NCI-H2196 treated with DMSO at 0.1 percent for 48 hours (cell line): ENCODE results near the gene DPP6.
"Not testable (repeated sequence)": the region's sequence is repeated elsewhere in the genome, so short reads cannot be mapped to it uniquely, and the experiment has no call there.

Experiments
- DNase-seq: peaks from one replicate; lab custom pipeline; 2025; ENCODE audit not compliant: unreplicated experiment; lab: John Stamatoyannopoulos, UW

DPP6 gene

DNA sequence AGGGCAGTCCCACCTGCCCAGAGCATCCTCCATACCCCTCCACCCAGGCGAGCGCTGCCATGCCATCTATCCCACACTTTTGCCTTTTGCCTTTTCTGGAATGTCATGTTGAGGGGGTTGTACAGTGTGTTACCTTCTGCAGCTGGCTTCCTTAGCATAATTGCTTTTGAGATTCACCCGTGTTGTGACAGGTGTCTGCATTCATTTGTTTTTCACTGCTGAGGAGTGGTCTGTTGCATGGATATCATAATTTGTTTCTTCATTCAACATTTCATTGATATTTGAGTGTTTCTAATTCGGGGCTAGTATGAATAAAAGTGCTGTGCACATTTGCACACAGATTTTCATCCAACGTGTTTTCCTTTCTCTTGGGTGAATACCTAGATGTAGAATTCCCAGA, 596.8 kb downstream of the DPP6 start:
- no peak for DNase-seq

DNA sequence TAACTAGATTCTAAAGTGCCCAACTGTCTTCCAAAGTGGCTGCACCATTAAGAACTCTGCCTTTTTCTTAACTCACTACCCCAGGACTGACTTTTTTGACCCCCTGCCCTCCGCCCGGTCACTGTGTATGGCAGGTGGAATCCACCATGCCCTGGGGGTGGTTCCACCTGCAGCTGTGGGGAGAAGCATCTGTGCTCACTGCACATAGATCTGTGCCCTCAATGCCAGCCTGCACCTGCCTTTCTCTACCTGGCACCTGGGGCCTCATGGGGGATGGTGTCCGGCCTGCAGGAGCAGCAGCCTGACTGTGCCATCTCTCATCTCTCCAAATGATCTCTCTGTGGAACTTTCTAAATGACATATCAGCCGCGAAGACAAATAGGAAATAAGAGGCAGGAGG, 597.2 kb downstream of the DPP6 start:
- no peak for DNase-seq

DNA sequence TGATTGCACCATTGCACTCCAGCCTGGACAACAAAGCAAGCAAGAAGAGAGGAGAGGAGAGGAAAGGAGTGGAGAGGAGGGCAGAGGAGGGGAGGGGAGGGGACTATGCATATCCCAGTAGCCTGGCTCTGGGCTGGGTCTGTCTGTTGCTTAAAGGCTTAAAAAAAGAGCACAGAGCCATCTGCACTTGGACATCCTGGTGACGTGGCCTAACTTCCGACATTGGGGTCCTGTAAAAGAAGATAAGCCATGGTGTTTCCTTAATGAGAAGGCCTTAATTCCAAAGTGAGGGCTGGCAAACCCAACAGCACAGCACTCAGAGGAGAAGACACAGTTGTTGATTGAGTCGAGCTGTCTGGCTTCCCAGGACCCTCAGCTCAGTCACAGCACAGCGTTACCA, 598.1 kb downstream of the DPP6 start:
- no peak for DNase-seq

DNA sequence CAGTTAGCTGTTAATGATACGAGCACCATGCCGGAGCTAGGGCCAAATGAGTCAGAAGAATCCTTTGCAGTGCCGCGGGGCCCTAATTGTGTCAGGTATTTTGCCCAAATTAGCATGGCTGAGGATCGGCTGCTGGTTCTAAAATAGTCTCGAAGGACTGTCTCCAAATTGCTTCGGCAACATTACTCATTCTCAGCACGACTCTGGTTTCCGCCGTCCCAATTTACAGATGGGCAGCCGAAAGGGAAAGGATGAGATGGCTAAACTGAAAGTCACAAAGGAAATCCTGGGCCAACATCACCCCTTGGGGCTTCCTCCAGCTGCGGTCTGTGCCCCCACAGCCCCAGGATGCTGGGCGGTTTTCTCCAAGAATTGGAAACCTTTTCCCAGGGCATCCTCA, 599.3 kb downstream of the DPP6 start:
- no peak for DNase-seq

DNA sequence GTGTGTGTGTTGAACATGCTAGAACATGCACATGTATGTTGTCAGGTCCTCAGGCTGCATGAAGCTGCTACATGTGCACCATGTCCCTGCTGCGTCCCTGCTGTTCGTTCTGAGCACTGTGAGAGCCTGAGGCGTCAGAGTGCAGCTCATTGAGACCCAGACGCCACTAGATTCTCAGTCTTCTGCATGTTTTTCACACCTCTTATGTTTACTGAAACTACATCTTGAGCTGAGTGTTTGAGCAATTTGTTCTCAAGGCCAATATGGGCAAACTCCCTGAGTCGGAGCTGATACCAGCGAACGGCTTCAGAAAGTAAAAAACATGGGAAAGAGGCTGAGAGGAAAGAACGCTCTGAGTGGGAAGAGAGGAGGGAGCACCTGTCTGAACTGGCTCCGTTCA, 600.4 kb downstream of the DPP6 start:
- no peak for DNase-seq

DNA sequence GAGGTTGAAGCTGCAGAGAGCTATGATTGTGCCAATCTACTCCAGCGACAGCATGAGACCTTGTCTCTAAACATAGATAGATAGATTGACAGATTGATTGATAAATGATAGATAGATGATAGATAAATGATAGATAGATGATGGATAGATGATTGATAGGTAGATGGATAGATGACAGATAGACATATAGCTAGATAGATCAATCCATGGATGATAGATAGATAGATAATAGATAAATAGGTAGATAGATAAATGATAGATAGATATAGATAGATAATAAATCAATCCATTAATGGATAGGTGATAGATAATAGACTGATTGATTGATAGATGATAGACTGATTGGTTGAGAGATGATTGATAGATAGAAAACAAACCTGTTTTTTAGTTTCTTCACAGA, 601.1 kb downstream of the DPP6 start:
- DNase-seq: no peak

DNA sequence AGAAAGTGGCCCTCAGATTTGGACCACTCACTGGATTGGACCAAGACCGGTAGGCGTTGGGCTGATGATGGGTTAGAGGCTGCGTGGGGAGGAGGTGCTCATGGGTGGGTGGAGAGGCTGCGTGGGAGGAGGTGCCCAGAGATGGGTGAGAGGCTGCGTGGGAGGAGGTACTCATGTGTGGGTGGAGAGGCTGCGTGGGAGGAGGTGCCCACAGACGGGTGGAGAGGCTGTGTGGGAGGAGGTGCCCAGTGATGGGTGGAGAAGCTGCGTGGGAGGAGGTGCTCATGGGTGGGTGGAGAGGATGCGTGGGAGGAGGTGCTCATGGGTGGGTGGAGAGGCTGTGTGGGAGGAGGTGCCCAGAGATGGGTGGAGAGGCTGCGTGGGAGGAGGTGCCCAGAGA, 604.4 kb downstream of the DPP6 start:
- DNase-seq: no peak

DNA sequence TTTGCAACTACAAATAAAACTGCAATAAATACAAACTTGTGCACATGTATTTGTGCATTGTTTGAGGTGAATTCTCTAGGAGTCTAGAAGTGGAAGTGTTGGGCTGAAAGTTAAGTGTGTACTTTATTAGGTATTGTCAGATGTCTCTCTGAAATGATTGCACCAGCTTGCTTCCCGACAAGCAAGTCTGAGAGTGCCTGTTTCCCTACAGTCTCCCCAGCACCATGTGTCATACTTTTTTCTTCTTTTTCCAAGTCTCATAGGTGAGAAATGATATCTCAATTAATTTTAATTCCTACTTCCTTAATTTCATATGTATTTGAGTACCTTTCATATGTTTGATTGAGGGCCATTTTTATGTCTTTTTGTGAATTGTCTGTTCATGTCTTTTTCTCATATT, 614.6 kb downstream of the DPP6 start:
- no peak for DNase-seq

DNA sequence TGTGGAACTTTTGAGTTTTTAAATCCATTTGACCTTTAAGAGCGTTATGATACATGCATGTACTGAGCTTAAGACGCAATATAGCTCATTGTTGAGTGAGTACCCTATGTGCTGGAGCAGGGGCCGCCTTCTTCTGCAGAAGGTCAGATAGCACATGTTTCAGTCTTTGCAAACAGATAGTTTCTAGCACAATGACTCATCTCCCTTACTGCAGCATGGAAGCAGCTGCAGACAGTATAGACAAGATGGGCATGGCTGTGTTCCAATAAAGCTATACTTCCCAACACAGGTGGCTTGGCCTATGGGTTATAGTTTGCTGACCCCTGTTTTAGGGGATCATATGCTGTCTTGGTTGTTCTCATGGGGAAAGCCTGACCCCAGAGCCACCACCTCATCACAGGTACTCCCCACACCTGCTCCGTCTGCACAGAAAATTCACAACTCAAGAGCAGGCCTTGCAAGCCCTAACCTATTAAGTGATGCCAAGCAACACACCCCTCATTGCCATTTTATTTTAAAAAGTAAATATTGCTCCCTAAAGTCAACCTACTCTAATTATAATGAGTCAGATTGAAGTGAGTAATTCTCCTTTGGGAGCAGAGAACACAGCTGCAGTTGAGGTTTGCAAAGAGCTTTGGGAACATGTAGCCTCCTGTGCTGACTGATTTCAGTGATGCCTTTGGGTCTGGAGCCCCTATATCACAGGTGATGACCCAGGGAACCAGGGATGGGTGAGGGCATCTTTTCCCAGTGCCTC, 620.6 kb downstream of the DPP6 start:
- DNase-seq: no peak

DNA sequence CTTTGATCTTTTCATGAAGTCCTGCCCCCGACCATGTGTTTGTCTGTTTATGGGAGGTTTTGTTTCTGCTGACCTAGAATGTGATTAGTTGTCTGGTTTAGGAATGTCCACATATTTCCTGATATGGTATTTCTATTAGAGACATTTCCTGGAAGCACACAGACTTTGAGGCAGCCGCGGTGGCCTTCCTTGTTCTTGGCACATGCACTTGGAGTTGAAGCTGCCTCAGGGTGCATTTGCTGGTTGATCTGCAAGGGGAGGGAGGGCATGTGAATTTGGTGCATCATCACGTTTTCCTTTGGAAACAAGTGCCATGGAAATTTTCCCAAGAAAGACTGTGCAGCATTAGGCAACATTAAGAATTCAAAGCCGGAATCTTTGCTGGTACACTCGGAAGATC, 622.0 kb downstream of the DPP6 start:
- no peak for DNase-seq

DNA sequence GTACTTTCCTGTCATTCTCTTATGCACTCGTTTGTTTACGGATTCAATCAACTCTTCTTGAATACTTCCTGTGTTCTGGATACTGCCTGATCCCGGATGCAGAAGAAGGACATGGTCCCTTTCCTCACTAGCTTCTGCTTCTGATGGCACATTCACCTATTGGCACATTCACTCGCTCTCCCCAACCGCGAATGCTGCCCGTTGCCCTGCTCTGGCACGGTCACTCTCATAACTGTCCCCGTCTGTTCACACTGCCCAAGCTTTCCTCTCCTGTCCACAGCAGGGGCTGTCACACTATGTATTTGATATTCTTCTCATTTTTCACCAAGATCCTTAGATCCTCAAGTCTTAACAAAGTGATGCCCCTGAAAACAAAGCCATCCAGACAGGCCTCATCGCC, 623.4 kb downstream of the DPP6 start:
- no peak for DNase-seq

DNA sequence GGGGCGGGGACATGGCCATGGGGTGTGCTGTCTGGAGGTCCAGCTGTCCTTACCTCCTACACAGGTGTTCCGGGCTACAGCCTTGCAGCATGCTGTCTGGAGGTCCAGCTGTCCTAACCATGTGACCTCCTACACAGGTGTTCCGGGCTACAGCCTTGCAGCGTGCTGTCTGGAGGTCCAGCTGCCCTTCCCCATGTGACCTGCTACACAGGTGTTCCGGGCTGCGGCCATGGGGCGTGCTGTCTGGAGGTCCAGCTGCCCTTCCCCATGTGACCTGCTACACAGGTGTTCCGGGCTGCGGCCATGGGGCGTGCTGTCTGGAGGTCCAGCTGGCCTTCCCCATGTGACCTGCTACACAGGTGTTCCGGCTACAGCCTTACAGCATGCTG, 623.8 kb downstream of the DPP6 start:
- DNase-seq: not testable (repeated sequence)

DNA sequence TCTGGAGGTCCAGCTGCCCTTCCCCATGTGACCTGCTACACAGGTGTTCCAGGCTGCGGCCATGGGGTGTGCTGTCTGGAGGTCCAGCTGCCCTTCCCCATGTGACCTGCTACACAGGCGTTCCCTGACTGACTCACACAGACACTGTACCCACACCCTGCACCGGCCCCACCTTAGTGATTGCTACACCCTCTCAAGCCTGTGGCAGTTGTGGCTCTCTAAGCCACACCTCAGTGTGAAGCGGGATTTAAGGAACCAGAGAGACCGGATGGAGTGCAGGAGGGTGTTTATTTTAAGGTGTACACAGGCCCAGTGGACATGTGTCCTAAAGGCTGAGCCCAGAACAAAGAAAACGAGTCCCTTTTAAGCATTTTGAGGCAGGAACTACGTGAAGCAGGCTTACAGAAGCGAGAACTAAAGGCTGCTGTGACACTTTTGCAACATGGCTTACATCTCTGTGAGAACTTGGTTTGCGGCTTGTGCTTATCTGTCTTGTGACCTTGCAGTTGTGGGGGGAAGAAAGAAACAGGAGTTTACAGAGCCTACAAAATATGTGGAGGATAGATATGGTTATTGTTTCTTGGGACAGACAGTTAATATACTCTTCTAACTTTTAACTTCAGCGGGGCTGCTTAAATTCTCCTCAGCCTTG, 624.4 kb downstream of the DPP6 start:
- no peak for DNase-seq

DNA sequence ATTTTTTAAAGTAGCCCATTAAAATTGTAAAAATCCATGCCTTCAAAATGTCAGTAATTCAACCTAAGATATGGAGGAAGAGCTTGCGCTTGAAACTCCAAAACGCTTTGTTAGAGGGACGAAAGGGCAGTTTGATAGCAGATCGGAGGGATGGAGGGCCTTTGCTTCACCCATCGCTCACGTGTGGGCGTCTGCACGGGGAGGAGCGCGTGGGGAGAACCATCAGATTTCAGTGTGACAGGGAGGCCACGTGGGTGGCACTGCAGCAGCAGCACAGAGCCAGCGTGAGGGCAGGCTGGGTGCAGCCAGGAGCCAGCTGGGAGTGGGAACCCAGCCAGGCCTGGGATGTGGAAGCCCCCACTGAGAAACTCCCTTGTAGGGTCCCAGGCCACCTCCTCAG, 625.3 kb downstream of the DPP6 start:
- DNase-seq: no peak

DNA sequence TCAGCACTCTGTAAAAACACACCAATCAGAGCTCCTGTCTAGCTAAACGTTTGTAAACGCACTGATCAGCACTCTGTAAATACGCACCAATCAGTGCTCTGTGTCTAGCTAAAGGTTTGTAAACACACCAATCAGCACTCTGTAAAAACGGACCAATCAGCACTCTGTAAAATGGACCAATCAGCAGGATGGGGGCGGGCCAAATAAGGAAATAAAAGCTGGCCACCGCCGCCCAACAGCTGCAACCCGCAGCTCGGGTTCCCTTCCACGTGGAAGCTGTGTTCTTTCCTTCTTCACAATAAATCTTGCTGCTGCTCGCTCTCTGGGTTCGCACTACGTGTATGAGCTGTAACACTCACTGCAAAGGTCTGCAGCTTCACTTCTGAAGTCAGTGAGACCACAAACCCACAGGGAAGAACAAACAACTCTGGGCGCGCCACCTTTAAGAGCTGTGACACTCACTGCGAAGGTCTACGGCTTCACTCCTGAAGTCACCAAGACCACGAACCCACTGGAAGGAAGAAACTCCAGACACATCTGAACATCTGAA, 625.9 kb downstream of the DPP6 start:
- not testable (repeated sequence) for DNase-seq

DNA sequence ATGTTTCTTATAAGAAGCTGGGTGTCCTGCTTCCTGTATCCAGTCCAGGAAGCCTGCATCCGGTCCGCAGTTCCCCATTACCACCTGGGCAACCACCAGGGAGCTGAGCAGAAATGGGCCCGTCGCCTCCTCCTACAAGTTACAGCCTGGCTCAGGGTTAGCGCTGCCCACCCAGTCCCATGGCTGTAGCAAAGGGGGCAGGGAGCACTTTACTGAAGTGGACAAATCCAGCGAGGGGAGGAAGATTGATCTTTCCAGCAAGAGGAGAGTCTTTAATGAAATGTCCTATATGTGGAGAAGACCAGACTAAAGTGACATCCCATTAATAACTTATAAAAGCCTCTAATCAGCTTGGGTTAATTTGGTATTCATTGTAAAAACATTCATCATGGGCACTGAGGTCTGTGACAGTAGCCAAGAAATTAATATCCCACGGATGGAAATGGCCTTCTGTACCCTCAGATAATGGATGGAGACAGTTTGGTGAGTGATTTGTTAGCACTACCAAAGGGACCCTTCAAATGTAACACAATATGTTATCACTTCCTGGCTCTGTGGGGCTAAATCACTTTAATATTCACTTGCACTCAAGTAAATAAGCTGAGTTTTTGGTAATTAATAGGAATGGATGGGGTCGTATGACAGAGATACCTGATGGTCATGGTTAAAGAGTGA, 627.3 kb downstream of the DPP6 start:
- no peak for DNase-seq

DNA sequence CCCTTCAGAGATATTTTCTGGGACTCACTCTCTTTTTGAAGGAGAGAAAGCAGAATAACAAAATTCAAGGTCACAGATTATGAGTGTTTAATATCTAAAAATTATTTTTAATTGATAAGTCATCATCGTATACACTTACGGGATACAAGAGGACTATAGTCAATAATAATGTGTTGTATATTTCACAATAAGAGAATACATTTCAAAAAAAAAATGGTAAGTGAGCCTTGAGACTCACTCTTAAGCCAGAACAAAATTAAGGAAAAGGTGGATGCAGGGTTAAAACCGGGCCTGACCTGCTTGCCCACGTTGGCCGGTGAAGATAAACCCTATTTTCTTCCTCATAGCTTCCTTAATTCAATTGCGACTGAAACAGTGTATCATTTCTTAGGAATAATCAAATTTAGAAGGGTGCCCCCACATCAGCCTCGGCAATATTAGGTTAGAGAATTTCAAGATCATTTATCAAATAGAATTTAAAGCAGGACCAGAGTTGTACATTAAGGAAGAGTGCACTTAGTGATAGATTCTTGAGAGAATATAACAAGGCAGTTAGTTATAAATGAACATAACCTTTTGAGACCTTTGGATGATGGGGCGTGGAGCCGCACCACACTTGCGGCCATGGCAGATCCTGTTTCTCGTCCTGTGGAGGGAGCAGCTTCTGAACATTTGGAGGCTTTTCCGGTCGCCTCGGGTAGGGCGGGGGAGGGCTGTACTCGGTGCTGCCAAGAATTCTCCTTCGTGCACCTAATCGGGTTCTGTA, 628.9 kb downstream of the DPP6 start:
- DNase-seq: no peak

DNA sequence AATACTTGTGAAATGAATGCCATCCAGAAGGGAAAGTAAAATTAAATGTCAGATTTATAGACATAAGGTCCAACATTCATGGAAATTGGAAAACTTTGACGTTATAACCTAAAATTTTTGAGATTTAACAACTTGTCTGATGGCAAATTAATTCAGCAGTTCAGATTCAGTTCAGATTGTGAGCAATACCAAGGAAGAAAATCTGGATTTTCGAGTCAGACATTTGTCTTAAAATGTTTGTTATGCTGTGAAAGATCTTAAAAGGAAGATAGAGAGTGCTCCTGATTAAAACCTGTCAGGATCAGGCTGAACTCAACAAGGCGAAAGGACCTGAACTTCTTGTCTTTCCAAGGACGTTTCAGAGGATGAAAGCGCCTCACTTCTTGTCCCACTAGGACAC, 629.8 kb downstream of the DPP6 start:
- DNase-seq: no peak

DNA sequence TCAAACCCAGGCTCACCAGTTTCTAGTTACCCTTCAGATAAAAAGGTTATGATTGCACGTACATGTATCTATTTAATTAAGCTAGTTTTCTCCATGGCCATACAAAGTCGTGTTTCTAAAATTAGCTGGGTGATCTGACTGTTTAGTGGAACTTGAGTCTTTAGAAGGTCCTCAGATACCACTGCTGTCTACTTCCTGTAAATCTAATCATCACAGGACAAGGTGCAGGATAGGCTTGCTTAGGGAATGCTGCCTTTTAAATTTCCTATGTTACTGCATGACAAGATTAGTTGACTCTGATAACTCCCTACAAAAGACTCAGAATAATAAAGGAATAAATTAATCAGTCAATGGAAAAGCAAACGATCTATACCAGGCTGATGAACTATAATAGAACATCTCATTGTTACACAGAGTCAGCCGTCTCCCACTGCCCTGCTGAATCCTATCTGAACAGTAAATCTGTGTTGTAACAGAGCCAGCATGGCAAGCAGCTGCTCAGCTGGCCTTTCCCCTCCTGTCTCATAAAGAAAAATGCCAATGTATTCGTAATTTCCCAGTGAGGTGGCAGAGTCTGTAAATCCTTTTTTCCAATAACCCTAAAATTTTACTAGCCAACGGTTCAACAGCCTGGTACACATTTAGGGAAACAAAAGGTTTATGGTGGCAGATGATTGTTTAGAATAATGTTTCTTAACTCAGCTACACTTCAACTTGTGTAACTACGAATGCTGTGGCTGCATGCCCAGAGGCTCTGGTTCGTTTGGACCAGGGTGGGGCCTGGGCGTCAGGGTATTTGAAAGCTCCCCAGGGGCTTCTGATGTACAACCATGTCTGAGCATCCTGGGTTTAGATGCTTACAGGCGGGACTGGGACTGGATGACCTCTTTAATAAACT, 632.7 kb downstream of the DPP6 start:
- DNase-seq: no peak

DNA sequence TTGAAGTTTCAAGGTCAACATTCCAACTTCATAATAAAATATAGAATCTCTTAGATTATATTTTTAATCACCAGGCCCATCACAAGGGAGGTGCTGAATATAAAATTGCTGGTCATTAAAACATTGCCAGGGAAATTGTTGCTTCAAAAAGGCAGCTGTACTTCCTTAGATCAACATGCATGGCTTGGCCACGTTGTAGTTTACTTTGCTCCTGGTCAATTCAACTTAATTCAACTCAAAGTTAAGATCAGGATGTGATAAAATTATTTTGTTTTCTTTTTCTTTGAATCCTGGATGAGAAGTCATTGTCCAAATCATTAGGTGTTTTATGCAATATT, 633.3 kb downstream of the DPP6 start:
- DNase-seq: no peak

DNA sequence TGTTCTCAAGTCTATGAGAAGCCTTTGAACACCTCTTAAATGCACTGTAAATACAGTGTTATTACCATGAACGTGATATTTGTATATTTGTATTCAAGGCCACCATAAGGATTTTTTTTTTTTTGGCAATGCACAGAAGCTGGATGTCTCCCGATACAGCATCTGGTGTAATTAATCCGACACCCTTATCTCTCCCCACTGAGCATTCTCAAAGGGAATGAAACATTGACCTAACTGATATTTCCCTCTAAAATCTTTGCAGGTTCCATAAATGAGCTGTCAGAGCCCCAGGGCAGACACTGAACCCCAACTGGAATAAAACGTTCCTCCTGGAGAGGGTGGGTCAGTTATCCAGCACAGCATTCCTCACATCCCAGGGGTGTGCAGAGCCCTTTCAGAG, 634.1 kb downstream of the DPP6 start:
- no peak for DNase-seq
